Measurements from ENCODE around the gene PCYT1B.
"Not testable (repeated sequence)": the region's sequence is repeated elsewhere in the genome, so short reads cannot be mapped to it uniquely, and the experiment has no call there.

The PCYT1B gene

DNA sequence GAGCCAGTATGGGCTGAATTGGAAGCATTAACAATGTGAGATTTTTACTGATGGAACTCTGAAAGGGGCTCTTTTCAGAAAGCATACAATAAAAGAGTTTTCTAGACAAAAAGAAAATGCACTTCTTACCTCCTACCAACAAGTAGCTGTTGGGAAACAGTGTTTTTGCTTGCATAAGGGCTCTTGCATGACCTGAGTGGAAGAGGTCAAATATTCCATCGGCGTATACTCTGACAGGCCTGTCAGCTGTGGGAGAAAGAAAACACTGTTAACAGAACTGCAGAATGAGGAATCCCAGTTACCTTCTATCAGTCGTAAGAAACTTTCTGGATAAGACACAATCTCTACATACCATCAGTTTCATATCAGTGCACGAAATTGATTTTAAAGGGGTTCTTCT lies 39.5 kb downstream of the PCYT1B start:
- H3K4me3 ChIP-seq (replicated peaks; ENCODE audit: low read depth, low read length) = no peak overlapping the region
- TF ChIP-seq, protein P1, sequence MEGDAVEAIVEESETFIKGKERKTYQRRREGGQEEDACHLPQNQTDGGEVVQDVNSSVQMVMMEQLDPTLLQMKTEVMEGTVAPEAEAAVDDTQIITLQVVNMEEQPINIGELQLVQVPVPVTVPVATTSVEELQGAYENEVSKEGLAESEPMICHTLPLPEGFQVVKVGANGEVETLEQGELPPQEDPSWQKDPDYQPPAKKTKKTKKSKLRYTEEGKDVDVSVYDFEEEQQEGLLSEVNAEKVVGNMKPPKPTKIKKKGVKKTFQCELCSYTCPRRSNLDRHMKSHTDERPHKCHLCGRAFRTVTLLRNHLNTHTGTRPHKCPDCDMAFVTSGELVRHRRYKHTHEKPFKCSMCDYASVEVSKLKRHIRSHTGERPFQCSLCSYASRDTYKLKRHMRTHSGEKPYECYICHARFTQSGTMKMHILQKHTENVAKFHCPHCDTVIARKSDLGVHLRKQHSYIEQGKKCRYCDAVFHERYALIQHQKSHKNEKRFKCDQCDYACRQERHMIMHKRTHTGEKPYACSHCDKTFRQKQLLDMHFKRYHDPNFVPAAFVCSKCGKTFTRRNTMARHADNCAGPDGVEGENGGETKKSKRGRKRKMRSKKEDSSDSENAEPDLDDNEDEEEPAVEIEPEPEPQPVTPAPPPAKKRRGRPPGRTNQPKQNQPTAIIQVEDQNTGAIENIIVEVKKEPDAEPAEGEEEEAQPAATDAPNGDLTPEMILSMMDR (IDR thresholded peaks at IDR 0.05; ENCODE audit: low read depth, low read length, missing control alignments) = no peak
- DNase-seq (ENCODE audit: extremely low read depth, low read depth) = no peak

DNA sequence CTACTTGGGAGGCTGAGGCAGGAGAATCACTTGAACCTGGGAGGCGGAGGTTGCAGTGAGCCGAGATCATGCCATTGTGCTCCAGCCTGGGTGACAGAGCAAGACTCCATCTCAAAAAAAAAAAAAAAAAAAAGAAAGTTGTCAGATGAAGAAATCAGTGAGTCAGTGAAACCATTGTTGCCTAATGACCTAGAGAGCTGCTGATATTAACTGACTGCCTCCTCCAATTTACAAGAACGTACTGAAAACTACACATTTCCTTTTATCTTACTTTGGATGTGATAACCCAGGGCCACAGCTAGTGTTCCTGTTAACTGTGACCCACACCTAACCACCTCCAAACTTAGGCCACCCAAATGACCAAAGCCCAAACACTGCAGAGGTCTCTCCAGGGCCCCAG lies 41.2 kb downstream of the PCYT1B start:
- not testable (repeated sequence) for H3K4me3 ChIP-seq (replicated peaks; ENCODE audit: low read depth, low read length); DNase-seq (ENCODE audit: extremely low read depth, low read depth)

DNA sequence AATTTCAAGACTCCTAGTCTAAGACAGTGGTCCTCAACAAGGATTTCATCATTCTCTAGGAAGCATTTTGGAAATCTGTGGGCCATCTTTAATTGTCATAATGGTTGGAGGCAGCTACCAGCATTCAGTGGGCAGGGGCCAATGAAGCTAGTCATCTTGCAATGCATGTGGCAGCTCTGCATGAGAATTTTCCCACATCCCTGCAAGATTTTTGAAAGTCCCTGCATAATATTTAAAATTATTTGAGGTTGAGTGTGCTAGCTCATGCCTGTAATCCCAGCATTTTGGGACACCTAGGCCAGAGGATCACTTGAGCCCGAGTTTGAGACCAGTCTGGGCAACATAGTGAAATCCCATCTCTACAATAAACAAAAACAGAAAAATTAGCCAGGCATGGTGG lies 44.0 kb downstream of the PCYT1B start:
- H3K4me3 ChIP-seq (replicated peaks; ENCODE audit: low read depth, low read length) = no peak overlapping the region
- TF ChIP-seq, protein P1 (IDR thresholded peaks at IDR 0.05; ENCODE audit: low read depth, low read length, missing control alignments) = no peak
- DNase-seq (ENCODE audit: extremely low read depth, low read depth) = no peak

DNA sequence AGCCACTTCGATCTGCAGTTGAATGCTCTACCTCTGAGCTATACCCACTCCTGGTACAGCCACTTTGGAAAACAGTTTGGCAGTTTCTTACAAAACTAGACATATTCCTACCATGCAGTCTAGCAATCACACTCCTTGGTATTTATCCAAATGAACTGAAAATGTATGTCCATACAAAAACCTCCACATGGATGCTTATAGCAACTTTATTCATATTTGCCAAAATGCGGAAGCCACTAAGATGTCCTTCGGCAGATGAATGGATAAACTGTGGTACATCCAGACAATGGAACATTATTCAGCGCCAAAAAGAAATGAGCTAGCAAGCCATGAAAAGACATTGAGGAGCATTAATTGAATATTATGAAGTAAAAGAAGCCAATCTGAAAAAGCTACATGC lies 45.3 kb downstream of the PCYT1B start:
- TF ChIP-seq, protein P1 (IDR thresholded peaks at IDR 0.05; ENCODE audit: low read depth, low read length, missing control alignments) = no peak
- H3K4me3 ChIP-seq (replicated peaks; ENCODE audit: low read depth, low read length) = no peak overlapping the region
- DNase-seq (ENCODE audit: extremely low read depth, low read depth) = no peak

DNA sequence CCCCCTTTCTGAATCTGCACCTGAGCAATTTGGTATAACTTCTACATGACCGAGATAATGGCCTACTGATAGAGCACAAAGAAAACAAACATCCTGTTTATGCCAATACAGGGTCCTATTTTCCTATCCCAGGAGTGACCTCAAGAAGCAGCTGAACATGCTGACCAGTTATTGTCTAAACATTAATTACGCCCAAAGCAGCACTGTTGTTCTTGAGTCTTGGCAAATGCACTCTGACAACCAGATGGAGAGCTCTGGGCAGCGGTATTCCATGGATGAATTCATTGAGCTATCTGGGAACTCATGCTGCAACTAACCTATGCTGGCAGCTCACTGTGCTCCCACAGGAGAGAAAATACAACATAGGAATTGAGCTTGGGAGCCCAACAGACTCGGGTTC lies 52.6 kb downstream of the PCYT1B start:
- TF ChIP-seq, protein P1 (IDR thresholded peaks at IDR 0.05; ENCODE audit: low read depth, low read length, missing control alignments) = no peak
- no peak for DNase-seq (ENCODE audit: extremely low read depth, low read depth)
- H3K4me3 ChIP-seq (replicated peaks; ENCODE audit: low read depth, low read length) = no peak overlapping the region

DNA sequence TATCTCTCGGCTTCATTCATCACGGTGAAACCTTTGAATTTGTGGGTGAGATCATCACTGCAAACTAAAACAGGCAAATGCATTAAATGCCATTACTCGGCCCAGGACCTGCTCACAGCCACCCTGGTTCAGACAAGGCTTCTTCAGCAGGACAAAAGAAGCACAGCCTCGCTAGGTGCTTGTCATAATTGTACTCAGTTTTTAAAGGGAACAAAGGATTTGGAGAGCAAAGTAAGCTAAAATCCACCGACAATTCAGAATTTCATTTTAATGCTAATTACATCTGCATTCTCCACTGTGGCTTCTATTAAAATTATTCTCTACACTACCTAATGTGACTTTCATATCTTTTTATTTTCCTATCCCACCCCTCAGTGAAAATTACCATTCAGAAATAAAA lies 57.0 kb downstream of the PCYT1B start:
- TF ChIP-seq, protein P1 (IDR thresholded peaks at IDR 0.05; ENCODE audit: low read depth, low read length, missing control alignments) = no peak
- DNase-seq (ENCODE audit: extremely low read depth, low read depth) = no peak
- H3K4me3 ChIP-seq (replicated peaks; ENCODE audit: low read depth, low read length) = no peak overlapping the region

DNA sequence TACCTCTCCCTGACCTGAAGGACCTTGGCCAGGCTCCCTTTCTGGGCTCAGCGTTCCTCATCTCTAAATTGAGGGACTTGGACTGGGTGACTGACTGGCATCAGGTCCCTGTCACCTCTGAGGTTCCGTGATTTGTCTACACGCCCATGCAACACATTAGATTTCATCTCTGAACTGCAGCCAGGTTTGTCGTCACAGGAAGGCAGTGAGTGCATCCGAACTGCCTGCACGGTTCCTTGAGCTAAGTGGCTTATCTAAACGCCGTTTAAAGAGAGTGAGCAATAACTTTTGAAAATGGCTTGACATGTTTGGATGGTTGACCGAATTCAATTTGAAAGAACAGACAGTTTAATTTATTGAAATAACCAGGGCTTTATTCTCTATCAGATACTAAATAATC lies 70.1 kb downstream of the PCYT1B start:
- TF ChIP-seq, protein P1 (IDR thresholded peaks at IDR 0.05; ENCODE audit: low read depth, low read length, missing control alignments) = no peak
- no peak overlapping the region for H3K4me3 ChIP-seq (replicated peaks; ENCODE audit: low read depth, low read length)
- no peak for DNase-seq (ENCODE audit: extremely low read depth, low read depth)
